Fibroblast of lung (primary cell): Measurements from ENCODE around the gene TCIRG1. TPM values are rescaled to one million over a fixed set of nuclear protein-coding genes. Genes with fewer than 3 reads are reported as not detected.

Experiments
- DNase-seq, 2 donors: peaks; one replicate each; pipeline versions ENCODE4 v3.0.0 to v3.0.0-alpha.2; 2010; ENCODE audit warnings: low read depth in 2 of 2
- H2AFZ ChIP-seq: 2 replicates; pipeline ENCODE4 v1.5.1; 2012; ENCODE audit warnings: low read length, control low read depth, inconsistent platforms
- H3K27ac ChIP-seq: 2 replicates; pipeline ENCODE4 v1.5.1; 2011; ENCODE audit warnings: low read length, control low read depth; ENCODE audit not compliant: insufficient read depth
- H3K27me3 ChIP-seq: 2 replicates; pipeline ENCODE4 v1.5.1; 2011; ENCODE audit warnings: mild to moderate bottlenecking, low read length; ENCODE audit not compliant: control insufficient read depth, insufficient read depth
- H3K36me3 ChIP-seq: 2 replicates; pipeline ENCODE4 v1.5.1; 2011; ENCODE audit warnings: low read length; ENCODE audit not compliant: control insufficient read depth, insufficient read depth
- H3K4me1 ChIP-seq: 2 replicates; pipeline ENCODE4 v1.5.1; 2011; ENCODE audit warnings: low read length; ENCODE audit not compliant: control insufficient read depth, insufficient read depth; ENCODE audit errors: extremely low read depth
- H3K4me2 ChIP-seq: 2 replicates; pipeline ENCODE4 v1.5.1; 2011; ENCODE audit warnings: low read length, control low read depth; ENCODE audit not compliant: insufficient read depth; ENCODE audit errors: extremely low read depth
- H3K4me3 ChIP-seq, 4 experiments: fragments of 200-600 bp in 1 of 4; sonication (generic) in 1 of 4; replicated peaks in 1 of 4; 2 replicates each; pipeline ENCODE4 v1.5.1; 2011 to 2016; ENCODE audit warnings: low read length in 4 of 4, low read depth in 3 of 4, mild to moderate bottlenecking in 3 of 4, control low read depth in 2 of 4, inconsistent platforms in 1 of 4, mixed read lengths in 1 of 4; ENCODE audit not compliant: insufficient read depth in 1 of 4; ENCODE audit errors: control extremely low read depth in 1 of 4
- H3K79me2 ChIP-seq: 2 replicates; pipeline ENCODE4 v1.5.1; 2012; ENCODE audit warnings: mild to moderate bottlenecking, low read length, inconsistent platforms; ENCODE audit not compliant: control insufficient read depth, insufficient read depth
- H3K9ac ChIP-seq: 2 replicates; pipeline ENCODE4 v1.5.1; 2011; ENCODE audit warnings: mild to moderate bottlenecking, low read length, control low read depth; ENCODE audit not compliant: insufficient read depth
- H3K9me3 ChIP-seq: 2 replicates; pipeline ENCODE4 v1.5.1; 2012; ENCODE audit warnings: low read depth, low read length; ENCODE audit not compliant: control insufficient read depth, insufficient read depth
- H4K20me1 ChIP-seq: 2 replicates; pipeline ENCODE4 v1.5.1; 2011; ENCODE audit warnings: low read length; ENCODE audit not compliant: control insufficient read depth, insufficient read depth; ENCODE audit errors: extremely low read depth
- CTCF ChIP-seq, 2 donors: IDR thresholded peaks in 1 of 2; conservative IDR thresholded peaks in 1 of 2; 1 replicate in 1 of 2; 2 replicates in 1 of 2; pipeline ENCODE4 v1.5.1; 2011 to 2012; ENCODE audit warnings: low read length in 2 of 2, control low read depth in 1 of 2, inconsistent platforms in 1 of 2, low read depth in 1 of 2, mild to moderate bottlenecking in 1 of 2
- EZH2 ChIP-seq: IDR thresholded peaks from 2 replicates; pipeline ENCODE4 v1.5.1; 2012; ENCODE audit warnings: low read length, control low read depth, mild to moderate bottlenecking; ENCODE audit errors: missing control alignments
- polyA plus RNA-seq, 2 donors: library from polyadenylated mRNA; depleted of rRNA in 1 of 2; stranded (reverse) in 1 of 2; unstranded in 1 of 2; fragments of >200 nt; gene quantifications; 2 replicates each; pipeline ENCODE4 v1.2.1, GENCODE V29; 2011 to 2012; ENCODE audit warnings: missing spikeins in 1 of 2
- total RNA-seq: library from RNA; depleted of rRNA; stranded (reverse); fragments of >200 nt; gene quantifications from 2 replicates; pipeline ENCODE4 v1.2.1, GENCODE V29; 2014

TCIRG1 gene
- total and polyA plus RNA-seq, 2 donors (not counting 1 experiment from before 2014, with no cell fraction given): 26.7 to 46.2 TPM

GRCh38 chr11:68049509-68050370 lies 10.9 kb downstream of the TCIRG1 start:
- no peak overlapping the region for H3K4me2 ChIP-seq
- peak in 1 of 2 donors; percentile 41 for DNase-seq
- H3K9ac ChIP-seq: no peak overlapping the region
- H3K79me2 ChIP-seq: no peaks in the 10 kb centered on the region
- H3K9me3 ChIP-seq: no peaks in the 10 kb centered on the region
- TF ChIP-seq CTCF (conservative IDR thresholded peaks at IDR 0.05 in 1 of 2, IDR thresholded peaks at IDR 0.05 in 1 of 2; ENCODE audit: low read depth in 1 of 2, low read length in 2 of 2) (no peak), EZH2 (no peak)
- H3K4me1 ChIP-seq: no peaks in the 10 kb centered on the region
- peaks cover 43% of the 10 kb centered on the region for H3K36me3 ChIP-seq
- H2AFZ ChIP-seq: no peak overlapping the region
- no peak overlapping the region for H3K27ac ChIP-seq
- H3K4me3 ChIP-seq: no peak overlapping the region
- no peaks in the 10 kb centered on the region for H4K20me1 ChIP-seq
- H3K27me3 ChIP-seq: no peaks in the 10 kb centered on the region

- Histone ChIP-seq H3K9ac (no peak overlapping the region), H3K9me3 (no peaks in the 10 kb centered on the region), H2AFZ (no peak overlapping the region), H3K4me3 (no peak overlapping the region), H3K79me2 (no peaks in the 10 kb centered on the region), H3K36me3 (peaks cover 39% of the 10 kb centered on the region), H3K4me1 (no peaks in the 10 kb centered on the region), H3K27me3 (no peaks in the 10 kb centered on the region), H3K4me2 (no peak overlapping the region), H4K20me1 (no peaks in the 10 kb centered on the region), H3K27ac (no peak overlapping the region)
- TF ChIP-seq CTCF (conservative IDR thresholded peaks at IDR 0.05 in 1 of 2, IDR thresholded peaks at IDR 0.05 in 1 of 2; ENCODE audit: low read depth in 1 of 2, low read length in 2 of 2): no peak
- no peak for TF ChIP-seq EZH2
- DNase-seq: no peak
Measured at GRCh38 chr11:68050371-68050841, 11.6 kb downstream of the TCIRG1 start.

- Histone ChIP-seq H3K36me3 (peaks cover 36% of the 10 kb centered on the region), H3K4me1 (no peaks in the 10 kb centered on the region)
Measured at GRCh38 chr11:68051191-68052136, 12.6 kb downstream of the TCIRG1 start.

More at GRCh38 chr11:68051191-68052136, 12.6 kb downstream of the TCIRG1 start:
- H3K27me3 ChIP-seq: no peaks in the 10 kb centered on the region
- no peak overlapping the region for H2AFZ ChIP-seq
- no peak overlapping the region for H3K27ac ChIP-seq
- H3K9me3 ChIP-seq: no peaks in the 10 kb centered on the region
- H3K4me3 ChIP-seq: no peak overlapping the region
- no peak overlapping the region for H3K4me2 ChIP-seq
- H3K9ac ChIP-seq: no peak overlapping the region
- no peaks in the 10 kb centered on the region for H4K20me1 ChIP-seq
- TF ChIP-seq CTCF (conservative IDR thresholded peaks at IDR 0.05 in 1 of 2, IDR thresholded peaks at IDR 0.05 in 1 of 2; ENCODE audit: low read depth in 1 of 2, low read length in 2 of 2): no peak
- no peak for TF ChIP-seq EZH2
- H3K79me2 ChIP-seq: no peaks in the 10 kb centered on the region
- DNase-seq: no peak
